CD4-positive, alpha-beta T cell treated with Interleukin-12 subunit alpha and Interleukin-12 subunit beta, for 1 hour (primary cell): ENCODE measurements around the gene PIK3C2G.
"Not testable (repeated sequence)": the region's sequence is repeated elsewhere in the genome, so short reads cannot be mapped to it uniquely, and the experiment has no call there.

Experiments used
- DNase-seq: peaks from one replicate; pipeline ENCODE4 v3.0.0-alpha.2; 2020

PIK3C2G gene

GRCh38 chr12:18479256-18479655, 217.9 kb downstream of the PIK3C2G start:
- no peak for DNase-seq

- DNase-seq: no peak
Measured at GRCh38 chr12:18482601-18483120, 221.3 kb downstream of the PIK3C2G start.

- DNase-seq: no peak
Measured at GRCh38 chr12:18483698-18484325, 222.5 kb downstream of the PIK3C2G start.

GRCh38 chr12:18486036-18486435, 224.7 kb downstream of the PIK3C2G start:
- DNase-seq: no peak

GRCh38 chr12:18487509-18487908, 226.2 kb downstream of the PIK3C2G start:
- no peak for DNase-seq

GRCh38 chr12:18492372-18493025, 231.2 kb downstream of the PIK3C2G start:
- DNase-seq: no peak

- DNase-seq: no peak
Measured at GRCh38 chr12:18496156-18496555, 234.8 kb downstream of the PIK3C2G start.

GRCh38 chr12:18500160-18500574, 238.8 kb downstream of the PIK3C2G start:
- DNase-seq: not testable (repeated sequence)

GRCh38 chr12:18500736-18501135, 239.4 kb downstream of the PIK3C2G start:
- DNase-seq: not testable (repeated sequence)

GRCh38 chr12:18502422-18502968, 241.2 kb downstream of the PIK3C2G start:
- DNase-seq: no peak

GRCh38 chr12:18521461-18521860, 260.1 kb downstream of the PIK3C2G start:
- no peak for DNase-seq

GRCh38 chr12:18522806-18523205, 261.5 kb downstream of the PIK3C2G start:
- no peak for DNase-seq

GRCh38 chr12:18542497-18542896, 281.2 kb downstream of the PIK3C2G start:
- DNase-seq: not testable (repeated sequence)

- DNase-seq: no peak
Measured at GRCh38 chr12:18546399-18546798, 285.1 kb downstream of the PIK3C2G start.

GRCh38 chr12:18549598-18549997, 288.3 kb downstream of the PIK3C2G start:
- no peak for DNase-seq

- no peak for DNase-seq
Measured at GRCh38 chr12:18551106-18551505, 289.8 kb downstream of the PIK3C2G start.

GRCh38 chr12:18551701-18552100, 290.4 kb downstream of the PIK3C2G start:
- no peak for DNase-seq

- DNase-seq: no peak
Measured at GRCh38 chr12:18552829-18553228, 291.5 kb downstream of the PIK3C2G start.

- no peak for DNase-seq
Measured at GRCh38 chr12:18556161-18556560, 294.8 kb downstream of the PIK3C2G start.

- no peak for DNase-seq
Measured at GRCh38 chr12:18559242-18559641, 297.9 kb downstream of the PIK3C2G start.

GRCh38 chr12:18562531-18562930, 301.2 kb downstream of the PIK3C2G start:
- no peak for DNase-seq

- no peak for DNase-seq
Measured at GRCh38 chr12:18564306-18564705, 303.0 kb downstream of the PIK3C2G start.

GRCh38 chr12:18567787-18568186, 306.5 kb downstream of the PIK3C2G start:
- DNase-seq: no peak

- no peak for DNase-seq
Measured at GRCh38 chr12:18570543-18570942, 309.2 kb downstream of the PIK3C2G start.
